Measurements from ENCODE around the gene AFAP1L2.

AFAP1L2 gene

DNA sequence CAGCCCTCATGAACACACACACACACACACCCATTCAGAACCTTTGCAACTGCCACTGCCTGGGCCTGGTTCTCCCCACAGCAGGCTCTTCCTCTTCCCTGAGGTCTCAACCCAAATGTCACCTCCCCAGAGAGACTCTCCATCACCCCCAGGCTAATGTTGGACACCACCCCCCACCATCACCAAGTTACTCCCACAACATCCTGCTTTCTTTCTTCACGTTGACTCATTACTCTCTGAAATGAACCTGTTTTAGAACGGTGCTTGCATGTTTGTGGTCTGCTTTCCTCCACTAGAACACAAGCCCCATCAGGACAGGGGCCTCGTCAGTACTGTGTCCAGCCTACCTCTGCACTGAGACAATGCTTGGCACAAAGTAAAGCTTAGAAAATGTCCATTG, 16.0 kb downstream of the AFAP1L2 start:
- DNase-seq = no peak

DNA sequence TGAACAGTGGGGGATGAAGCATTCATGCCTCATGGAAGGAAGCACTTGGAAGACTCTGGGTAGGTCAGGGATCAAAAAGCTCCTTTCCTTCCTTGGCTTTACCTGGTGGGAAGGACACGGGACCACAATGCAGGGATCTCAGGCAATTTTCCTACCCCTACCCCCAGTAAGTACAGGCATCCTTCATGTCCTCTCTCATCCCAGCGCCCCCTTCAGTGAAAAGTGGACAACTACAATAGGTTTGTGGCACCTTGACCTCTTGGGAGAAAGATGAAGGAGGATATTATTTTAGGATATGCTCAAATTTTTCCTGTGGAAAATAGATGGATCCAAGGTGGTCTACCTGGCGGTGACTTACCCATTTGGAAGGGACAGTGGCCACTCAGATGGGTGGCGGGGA, 16.5 kb downstream of the AFAP1L2 start:
- DNase-seq = no peak

DNA sequence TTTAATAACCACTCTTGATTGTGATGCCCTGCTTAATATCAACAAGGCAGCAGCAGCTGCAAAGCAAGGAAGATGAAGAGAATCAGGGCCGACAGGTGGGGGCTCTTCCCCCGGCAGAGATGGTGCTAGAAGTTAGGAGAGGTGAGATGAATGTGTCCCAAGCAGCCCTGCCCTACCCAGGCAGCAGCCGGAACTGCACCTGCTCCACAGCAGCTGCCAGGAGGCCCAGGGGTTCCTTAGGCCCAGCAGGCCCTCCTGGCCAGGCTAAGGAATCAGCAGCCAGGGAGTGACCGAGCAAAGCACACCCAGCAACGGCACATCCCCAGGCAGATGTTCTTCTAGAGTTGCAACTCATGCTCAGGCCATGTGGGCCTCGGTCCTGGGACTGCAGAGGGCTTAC, 17.9 kb downstream of the AFAP1L2 start:
- no peak for DNase-seq

DNA sequence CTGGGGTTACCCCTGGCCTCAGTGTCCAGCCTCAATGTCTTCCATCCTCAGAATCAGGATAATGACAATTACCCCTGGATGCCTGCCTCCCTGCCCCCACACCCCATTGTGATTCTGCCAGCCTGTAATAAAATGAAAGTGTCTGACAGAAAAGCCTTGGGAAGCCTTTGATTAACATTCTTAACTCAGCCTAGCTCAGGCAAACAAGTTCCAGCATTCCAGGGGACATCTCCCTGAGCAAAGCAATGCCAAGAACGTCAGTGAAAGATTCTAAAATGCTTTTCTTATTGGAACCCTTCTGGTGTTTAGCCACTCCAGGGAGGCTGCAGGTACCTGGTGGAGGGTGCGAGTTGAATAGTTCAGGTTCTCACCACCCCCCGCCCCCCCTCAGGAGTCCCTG, 18.7 kb downstream of the AFAP1L2 start:
- DNase-seq = no peak

DNA sequence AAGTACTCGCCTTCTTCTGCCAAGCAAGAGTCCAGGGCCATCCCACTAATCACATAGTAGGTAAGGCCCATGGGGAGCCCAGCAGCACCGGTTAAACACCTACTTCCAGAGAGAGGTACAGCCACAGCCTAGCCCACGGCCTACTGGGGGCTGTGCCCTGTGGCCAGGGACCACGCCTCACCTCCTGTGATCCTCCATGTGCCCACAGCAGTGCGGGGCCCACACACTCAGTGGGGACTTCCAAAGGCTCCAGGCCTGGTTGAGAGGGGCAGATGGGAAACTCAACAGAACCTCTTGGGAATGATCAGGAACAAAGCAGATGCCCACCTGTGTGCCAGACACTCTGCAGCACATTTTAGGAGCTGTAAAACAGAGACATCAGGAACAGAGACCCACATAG, 19.7 kb downstream of the AFAP1L2 start:
- DNase-seq = no peak

DNA sequence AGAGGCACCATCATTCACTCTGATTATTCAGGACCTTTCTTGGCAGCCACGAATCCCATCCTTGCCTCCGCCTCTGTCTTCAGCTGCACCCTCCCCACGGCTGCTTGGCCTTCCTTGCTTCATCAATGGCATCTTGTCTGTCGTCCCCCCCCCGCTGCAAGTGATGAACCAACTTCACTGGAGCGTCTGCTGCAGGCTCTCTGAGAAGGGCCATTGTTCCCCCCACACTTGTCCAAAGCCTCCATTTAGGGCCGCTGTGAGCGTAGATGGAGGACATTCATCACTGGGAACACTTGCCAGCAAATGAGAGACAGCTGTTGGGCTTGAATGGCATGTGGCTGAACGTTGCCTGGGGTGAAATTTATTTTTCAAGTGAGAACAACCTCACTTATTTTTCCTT, 20.1 kb downstream of the AFAP1L2 start:
- DNase-seq = no peak

DNA sequence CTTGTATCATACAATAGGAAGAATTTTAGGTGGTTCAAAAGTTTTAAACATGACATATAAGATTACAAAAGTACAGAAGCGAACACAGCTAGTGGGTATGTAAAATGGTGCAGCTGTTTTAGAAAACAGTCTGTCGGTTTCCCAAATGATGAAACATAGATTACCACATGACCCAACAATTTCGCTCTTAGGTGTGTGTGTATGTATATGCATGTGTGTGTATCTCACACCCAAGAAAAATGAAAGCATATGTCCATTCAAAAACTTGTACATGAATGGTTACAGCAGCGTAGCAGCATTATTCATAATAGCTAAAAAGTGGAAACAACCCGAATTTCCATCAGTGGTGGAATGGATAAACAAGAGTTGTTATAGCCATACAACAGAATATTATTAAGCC, 23.5 kb downstream of the AFAP1L2 start:
- DNase-seq = no peak

DNA sequence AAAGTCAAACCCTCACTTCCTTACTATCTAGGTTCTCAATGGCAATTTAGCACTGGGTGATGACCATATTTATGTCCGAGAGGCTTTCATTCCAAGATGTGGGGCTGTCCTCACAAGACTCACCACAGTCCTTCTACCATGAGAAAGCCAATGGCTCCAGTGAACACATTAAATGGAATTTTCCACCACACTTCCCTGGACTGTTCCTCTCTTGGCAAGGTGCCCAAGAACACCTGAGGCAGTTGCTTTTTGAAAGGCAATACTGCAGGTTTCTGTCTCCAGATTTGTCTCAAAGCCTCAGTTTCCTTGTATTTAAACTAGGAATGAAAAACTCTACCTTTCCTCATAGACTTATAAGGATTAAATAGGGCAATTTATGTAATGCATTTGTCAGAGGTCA, 24.2 kb downstream of the AFAP1L2 start:
- DNase-seq = no peak

DNA sequence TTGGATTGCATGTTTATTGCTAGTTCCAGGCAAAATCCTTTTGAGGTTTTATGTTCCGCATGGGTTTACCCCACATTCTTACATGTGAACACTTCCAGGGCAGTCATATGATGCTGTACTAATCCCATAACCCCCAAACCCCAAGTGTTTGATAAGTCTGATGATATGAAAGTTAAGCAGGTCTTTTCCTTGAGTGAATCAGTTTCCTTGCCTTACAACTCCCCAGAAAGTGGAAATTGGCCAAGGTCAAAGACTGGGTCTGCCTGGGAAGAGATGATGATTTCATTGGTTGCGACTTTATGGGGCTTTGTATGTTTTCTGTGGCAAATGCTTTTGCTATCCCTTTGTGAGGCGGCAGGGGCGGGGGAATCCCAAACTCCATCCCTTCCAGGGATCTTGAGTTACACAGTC, 24.7 kb downstream of the AFAP1L2 start:
- no peak for DNase-seq

DNA sequence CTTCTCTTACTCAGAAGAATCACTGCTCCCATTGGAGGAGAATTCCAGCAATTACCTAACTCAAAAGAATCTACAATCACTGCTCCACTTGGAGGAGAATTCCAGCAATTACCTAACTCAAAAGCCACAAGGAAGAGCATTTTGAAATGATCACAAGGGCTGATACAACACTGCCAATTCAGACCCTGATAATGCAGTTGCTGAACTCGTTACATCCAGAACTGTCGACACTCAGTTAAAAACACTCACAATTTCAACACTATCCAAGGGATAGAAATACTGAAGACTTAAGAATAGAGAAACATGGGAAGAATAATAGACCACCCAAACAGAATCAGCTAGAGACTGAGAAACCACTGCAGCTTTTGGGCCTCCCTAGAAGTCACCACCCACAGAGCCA, 27.8 kb downstream of the AFAP1L2 start:
- DNase-seq = no peak

DNA sequence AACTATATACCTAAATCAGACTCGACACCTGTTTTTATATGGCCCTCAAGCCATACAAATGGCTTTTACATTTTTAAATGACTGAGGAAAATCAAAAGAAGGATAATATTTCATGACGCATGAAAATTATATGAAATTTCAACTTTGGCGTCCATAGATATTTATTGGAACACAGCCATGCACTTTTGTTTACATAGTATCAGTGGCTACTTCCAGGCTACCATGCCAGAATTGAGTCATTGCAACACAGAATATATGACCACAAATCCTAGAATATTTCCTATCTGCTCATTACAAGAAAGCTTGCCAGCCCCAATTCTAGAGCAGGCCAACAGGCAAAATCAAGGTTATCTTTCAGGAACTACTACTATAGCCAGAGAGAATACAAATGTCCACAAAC, 29.3 kb downstream of the AFAP1L2 start:
- no peak for DNase-seq

DNA sequence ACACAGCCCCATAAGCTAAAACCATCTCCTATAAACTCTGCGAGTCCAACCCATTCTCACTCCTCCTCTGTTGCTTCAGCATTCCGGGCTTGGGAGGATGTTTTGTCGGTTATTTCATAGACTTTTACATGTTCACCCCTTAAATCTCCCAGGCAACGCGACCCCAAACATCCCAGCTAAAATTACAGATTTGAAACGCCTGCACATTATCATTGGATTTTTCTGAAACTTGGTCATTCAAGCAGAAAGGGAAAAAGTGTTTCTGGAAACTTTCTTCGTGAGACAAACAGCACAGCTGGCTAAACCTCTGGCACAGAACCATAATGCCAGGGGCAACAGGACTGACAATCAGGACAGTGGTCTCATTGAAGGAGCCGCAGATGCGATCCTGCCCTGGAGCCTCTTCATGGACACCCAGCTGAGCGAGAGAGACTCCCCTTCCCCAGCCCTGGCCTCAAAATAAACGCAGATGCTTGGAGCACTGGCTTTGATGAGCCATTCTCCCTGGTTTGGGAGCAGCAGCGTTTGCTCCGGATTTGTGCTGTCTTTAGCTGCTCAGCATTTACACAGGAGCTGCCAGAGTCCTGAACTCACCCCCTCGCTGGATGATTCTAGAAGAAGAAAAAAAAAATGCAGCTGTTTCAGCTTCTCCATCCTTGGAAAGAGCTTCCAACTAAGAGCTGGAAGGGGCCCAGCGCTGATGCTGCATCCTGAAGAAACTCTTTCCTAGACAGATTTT, 30.1 kb downstream of the AFAP1L2 start:
- no peak for DNase-seq

DNA sequence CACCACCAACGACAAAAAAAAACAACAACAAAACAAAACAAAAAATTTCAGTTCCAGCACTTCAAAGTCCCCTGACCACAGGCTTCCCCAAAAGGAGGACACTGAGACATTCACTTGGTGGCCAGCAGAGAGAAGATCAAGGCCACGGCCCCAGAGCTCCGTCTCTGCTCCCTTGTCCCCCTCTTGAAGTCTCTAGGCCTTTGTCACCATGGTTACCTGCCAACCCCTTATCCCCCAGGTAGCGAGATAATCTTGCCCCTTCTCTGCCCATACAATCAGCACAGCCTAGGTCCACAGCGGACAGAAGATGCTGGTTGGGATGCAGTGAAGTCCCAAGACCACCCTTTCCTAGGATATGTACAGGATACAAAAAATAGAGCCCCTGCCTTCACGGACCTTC, 30.7 kb downstream of the AFAP1L2 start:
- no peak for DNase-seq

DNA sequence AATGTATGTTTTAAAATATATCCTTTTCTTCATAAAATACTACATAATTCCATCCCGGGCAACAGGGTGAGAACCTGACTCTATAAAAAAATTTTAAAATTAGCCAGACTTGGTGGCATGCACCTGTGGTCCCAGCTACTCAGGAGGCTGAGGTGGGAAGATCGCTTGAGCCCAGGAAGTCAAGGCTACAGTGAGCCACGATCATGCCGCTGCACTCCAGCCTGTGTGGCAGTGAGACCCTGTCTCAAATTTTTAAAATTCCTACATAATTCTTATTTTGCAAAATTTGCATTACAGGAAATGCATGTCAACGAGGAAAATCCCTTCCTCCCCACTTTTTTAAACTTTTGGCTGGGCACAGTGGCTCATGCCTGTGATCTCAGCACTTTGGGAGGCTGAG, 31.3 kb downstream of the AFAP1L2 start:
- no peak for DNase-seq

DNA sequence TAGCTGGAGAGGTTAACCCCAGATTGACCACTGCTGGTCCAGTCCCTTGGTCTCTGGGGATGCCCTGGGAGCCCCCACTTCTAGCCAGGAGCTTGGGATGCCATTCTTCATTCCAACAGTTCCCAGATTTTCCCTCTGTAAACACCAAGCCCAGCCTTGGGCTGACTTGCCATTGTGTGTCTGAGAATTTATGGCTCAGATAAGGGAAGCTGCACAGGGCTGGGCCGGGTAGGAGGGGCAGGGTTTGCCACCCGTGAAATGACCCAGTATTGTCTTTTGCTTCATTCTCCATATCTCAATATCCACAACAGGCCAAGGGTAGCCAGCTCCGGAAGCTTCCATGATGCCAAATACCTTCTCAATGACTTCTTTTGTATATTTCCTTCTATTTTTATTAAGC, 32.1 kb downstream of the AFAP1L2 start:
- no peak for DNase-seq

DNA sequence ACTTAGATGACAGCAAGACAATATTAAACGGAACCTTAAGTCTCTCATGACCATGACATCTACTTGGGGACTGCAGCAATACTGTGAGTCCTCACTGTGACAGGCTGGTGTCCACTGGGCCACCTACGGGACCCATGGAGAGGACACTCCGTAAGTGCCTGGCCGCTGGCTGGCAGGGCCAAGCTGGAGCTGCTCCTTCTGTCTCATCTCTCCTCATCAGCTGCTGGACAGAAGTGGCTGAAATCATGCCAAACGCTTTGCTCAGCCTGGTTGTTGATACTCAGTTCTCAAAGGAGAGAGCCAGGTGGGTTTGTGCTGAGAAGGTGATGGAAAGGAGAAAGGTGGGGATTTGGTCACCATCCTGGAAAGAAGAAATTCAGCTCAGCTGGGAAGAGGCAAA, 33.3 kb downstream of the AFAP1L2 start:
- DNase-seq = no peak

DNA sequence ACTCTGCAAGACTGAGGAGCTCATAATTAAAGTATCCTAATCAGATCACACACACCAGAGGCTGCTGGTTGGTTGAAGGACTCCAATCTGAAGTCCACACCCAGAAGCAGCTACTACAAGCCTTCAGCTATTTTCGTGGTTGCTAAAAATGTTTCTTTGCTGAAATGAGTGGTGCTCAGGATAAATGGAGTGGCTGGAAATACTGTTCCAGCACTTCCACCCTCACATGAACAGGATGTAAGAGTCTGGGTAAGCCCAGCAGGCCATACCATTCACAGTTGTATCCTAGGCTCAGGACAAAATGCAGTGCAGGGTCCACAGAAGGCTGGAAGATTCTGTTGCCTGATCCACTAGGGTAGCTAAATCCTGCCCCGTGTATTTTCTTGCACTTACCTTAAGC, 34.1 kb downstream of the AFAP1L2 start:
- no peak for DNase-seq

DNA sequence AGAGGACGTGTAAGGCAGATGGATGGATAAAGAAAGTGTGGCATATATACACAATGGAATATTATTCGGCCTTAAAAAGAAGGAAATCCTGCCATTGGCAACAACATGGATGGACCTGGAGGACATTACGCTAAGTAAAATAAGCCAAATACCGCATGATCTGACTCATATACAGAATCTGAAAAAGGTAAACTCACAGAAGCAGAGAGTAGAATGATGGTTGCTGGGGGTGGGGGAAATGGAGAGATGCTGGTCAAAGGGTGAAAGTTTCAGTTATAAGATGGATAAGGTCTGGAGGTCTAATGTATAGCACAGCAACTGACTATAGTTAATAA, 36.3 kb downstream of the AFAP1L2 start:
- no peak for DNase-seq

DNA sequence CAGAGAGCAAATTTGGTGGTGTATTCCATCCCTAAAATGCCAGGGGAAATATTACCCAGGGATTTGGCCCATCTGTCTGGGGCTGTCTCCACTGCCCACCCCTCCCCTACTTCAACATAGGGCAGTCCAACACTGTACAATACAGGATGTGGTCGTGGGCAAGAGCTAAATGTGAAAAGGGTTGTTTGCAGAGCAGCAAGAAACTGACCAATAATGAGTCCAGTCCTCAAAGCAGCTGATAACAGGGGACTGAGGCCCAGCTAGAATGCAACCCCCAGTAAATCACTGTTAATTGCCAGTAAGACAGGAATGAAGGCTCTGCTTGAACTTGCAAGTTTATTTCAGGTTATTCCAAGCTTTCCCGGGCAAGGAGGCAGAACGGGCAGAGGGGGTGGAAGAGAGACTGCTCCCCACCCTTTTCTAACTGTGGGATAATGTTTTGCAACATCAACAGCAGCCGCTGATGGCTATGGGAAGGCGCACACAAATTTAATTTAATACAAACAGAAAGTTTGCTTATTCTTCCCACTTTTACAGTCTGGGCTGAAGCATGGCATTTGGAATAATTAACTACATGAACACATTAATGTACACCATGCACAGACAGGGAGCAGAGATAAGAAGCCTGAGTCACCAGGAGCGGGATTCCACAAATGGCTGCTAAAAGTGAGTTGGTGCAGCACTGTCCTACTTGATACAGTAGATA, 36.8 kb downstream of the AFAP1L2 start:
- no peak for DNase-seq

DNA sequence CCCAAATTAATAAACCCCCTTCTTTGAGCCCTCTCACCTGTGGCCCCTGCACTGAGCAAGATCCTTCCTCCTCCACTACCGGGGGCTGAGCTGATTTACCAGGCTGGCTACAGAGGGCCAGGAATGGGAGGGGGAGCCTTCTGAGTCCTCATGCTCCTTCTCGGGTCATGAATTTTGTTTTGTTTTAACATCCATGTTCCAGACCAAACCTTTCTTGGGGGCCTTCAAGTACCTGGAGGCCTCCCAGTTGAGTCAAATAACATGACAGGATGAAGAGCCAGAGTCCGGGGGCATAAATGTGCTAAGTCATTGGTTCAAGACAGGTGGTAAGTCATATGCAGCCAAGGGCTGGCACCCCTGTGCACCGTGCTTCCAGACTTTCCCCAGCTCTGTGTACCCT, 39.6 kb downstream of the AFAP1L2 start:
- DNase-seq = no peak

DNA sequence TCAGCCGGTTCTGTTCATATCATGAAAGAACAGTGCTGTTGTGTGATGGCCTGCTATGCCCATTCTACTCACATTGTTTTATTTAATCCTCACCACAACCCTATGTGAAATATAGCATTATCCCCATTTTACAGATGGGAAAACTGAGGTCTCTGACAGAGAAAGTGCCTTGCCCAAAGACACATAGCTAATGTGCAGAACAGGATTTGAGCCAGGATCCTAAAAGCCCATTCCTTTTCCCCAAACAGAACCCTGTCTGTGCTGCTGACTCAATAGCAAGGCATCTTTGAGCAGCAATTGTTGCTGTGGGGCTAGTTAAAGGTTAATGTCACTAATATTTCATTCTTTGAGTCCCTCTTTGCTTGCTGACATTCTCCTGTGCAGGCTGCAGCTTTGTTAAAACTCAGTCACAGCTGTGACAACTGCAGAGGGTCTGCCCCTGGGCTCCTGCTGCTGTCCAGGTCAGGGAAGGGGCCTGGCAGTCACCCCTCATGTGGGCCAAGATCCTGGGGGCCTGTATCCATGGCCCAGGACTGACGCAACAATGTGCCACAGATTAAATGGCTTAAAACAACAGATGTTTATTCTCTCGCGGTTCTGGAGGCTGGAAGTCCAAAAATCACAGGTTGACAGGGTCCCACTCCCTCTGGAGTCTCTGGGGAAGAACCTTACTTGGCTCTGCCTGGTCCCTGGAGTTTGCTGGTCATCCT, 40.4 kb downstream of the AFAP1L2 start:
- no peak for DNase-seq

DNA sequence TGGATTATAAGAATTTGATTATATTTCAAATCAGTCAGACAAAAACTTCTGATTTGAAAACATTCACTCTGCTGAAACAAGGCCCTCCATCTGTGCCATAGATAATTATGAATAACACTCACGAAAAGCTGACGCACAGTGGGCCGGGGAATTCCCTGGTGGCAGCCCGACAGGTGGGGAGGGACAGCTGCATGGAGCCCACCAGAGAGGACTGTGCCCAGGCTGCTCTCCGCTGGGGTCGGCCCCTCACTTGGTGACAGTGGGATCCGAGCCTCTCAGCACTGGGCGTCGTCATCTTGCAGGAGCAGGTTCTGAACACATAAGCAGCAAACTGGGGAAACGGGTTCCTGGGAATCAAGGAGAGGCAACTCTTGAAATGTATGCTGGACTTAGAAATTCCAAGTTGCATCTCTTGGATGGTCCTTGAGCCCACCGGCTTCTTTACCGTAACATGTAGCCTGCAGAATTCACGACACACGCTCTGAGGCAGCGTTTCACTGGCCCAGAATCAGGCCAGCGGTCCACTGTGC, 41.4 kb downstream of the AFAP1L2 start:
- no peak for DNase-seq

DNA sequence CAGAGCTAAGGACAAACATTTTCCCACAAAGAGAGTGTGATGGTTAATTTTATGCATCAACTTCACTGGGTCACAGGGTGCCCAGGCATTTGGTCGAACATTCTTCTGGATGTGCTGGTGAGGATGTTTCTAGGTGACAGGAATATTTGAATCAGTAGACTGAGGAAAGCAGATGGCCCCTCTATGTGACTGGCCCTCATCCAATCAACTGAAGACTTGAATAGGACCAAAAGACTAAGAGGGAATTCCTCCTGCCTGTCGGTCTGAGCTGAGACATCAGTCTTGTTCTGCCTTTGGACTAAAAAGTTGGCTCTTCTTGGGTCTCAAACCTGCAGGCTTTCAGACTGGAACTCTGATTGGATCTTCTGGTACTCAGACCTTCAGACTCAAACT, 44.4 kb downstream of the AFAP1L2 start:
- DNase-seq = no peak
